Measurements from ENCODE around the gene HSPA4L. TPM values are rescaled to one million over a fixed set of nuclear protein-coding genes. Genes with fewer than 3 reads are reported as not detected.

The HSPA4L gene
- total RNA-seq: 4.3 and 6.7 TPM in 2 replicates

DNA sequence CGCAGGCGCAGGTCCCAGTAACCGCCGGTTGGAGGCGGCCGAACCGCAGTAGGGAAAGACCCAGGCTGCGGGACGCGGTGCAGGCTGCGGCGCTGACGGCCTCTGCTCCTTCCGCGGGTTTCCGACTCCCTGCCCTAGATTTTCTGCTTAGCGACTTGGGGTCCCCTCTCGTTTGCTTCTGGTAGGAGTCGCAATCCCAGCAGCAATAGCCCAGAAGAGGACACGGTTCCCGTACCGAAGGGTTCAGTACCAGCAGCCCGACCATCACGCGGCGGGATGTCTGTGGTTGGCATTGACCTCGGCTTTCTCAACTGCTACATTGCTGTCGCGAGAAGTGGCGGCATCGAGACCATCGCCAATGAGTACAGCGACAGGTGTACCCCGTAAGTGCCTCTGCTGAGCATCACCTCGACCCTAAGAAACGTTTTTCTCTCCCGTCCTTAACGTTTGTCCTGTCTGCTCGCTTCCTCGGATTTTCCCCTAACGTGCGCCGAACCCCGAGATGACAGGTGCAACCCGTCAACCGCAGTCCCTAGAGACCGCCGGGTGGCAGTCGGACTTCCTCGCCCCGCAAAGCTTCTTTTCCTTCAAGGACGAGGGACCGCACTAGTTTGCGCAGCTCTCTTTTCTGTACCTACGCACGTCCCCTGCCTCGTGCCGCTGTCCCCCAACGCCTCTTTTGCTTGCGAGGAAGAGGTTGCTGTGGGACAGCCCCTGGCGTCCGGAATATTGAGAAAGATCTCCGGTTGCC, at the start of gene HSPA4L:
Gene HSPA4L, plus strand, starts transcription at position 48 of the 751 bp plus-strand sequence. Its CDS starts 229 bp downstream, at position 277.

GRCh38 chr4:127880763-127881562, 98.8 kb downstream of the HSPA4L start, which contains the start of gene PLK4:
PLK4 (plus strand) TSS chr4:127880893; CDS start chr4:127881135, 242 bp downstream.

Other genes with a start within 250 kb of the HSPA4L start
- 2.5 and 5.2 TPM in 2 replicates for gene INTU, start 149.4 kb upstream of the HSPA4L start, total RNA-seq
- not detected in 2 replicates for gene SLC25A31, start 51.9 kb upstream of the HSPA4L start, total RNA-seq
- 6.8 and 18.1 TPM in 2 replicates for gene PLK4, start 98.6 kb downstream of the HSPA4L start, total RNA-seq
- 12.1 and 13.8 TPM in 2 replicates for gene MFSD8, start 182.9 kb downstream of the HSPA4L start, total RNA-seq
- gene ABHD18, start 183.1 kb downstream of the HSPA4L start, total RNA-seq: 5.1 and 5.7 TPM in 2 replicates

Data from endothelial cell of coronary artery (primary cell).